Muscle of back (tissue), 11 donors: ENCODE results near the gene PTPRA. TPM values are rescaled to one million over a fixed set of nuclear protein-coding genes. Genes with fewer than 3 reads are reported as not detected.
A peak's percentile ranks its signal among the peaks of the same experiment; 100 is the strongest.
"Not testable (repeated sequence)": the region's sequence is repeated elsewhere in the genome, so short reads cannot be mapped to it uniquely, and the experiment has no call there.

Experiments used
- DNase-seq, 3 donors: peaks; one replicate each; pipeline versions ENCODE4 v3.0.0 to v3.0.0-alpha.2; 2013
- polyA plus RNA-seq, 10 donors: library from polyadenylated mRNA; unstranded; fragments of 120-200 nt; gene quantifications; one replicate each; pipeline ENCODE4 v1.2.1, GENCODE V29; 2013; ENCODE audit not compliant: insufficient read length in 10 of 10

PTPRA gene
- polyA plus RNA-seq, 10 donors: 41.8 to 59.8 (median 52.2) TPM

DNA sequence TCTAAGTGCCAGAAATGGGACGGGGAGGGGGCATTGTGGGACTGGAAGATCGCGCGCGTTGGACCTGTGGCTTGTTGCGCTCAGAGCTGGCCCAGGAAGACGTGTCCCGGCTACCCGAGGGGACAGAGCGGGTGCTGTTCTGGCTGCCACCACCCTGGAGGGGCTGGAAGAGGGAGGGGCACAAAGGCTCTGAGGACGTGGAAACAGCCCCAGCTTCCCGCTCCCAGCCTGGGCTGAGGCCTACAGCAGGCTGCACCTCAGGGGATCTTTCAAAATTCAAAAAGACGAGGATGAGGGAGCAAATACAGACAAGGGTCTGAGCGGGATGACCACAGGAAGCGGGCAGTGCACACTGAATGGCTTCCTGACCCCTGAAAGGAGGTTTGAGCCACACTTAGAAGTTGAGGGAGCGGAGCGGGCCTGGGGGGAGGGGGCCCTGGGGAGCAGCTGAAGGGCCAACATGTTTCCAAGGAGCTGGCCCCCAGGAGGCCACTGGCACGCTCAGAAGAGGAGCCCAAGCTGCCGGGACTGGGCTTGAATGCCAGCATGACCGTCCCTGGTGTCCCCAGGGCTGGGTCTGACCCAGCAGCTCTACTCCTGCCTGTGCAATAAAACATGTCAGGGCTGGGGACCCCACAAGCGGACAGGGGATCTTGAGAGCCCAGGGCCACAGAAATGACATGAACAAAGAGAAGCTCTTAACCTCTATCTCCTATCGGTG lies 199.4 kb downstream of the PTPRA start:
- DNase-seq: peak in 1 of 3 donors; percentile 5

DNA sequence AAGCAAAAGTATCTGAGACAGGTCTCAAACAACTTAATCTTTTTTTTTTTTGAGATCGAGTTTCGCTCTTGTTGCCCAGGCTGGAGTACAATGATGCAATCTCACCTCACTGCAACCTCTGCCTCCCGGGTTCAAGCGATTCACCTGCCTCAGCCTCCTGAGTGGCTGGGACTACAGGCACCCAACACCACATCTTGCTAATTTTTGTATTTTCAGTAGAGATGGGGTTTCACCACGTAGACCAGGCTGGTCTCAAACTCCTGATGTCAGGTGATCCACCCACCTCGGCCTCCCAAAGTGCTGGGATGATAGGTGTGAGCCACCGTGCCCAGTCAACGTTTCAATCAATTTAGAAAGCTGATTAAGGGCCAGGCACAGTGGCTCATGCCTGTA lies 200.0 kb downstream of the PTPRA start:
- not testable (repeated sequence) for DNase-seq

DNA sequence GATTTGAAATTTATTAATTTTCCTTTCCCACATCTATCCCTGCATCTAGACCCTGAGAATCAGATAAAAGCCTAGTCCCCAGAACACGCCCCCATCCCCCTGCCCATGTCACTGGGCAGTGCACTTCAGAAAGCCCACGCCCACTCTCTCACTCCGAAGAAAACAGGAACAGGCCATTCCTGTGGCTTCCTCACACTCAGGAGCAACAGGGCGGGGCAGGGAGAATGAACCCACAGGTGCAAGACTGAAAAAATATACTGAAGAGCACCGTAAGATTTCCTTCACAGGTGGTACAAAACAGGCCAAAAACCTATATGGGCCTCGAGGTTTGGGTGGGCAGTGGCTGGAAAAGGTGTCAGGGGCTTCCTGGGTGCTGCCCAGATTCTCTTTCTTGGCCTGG lies 201.5 kb downstream of the PTPRA start:
- DNase-seq: no peak

DNA sequence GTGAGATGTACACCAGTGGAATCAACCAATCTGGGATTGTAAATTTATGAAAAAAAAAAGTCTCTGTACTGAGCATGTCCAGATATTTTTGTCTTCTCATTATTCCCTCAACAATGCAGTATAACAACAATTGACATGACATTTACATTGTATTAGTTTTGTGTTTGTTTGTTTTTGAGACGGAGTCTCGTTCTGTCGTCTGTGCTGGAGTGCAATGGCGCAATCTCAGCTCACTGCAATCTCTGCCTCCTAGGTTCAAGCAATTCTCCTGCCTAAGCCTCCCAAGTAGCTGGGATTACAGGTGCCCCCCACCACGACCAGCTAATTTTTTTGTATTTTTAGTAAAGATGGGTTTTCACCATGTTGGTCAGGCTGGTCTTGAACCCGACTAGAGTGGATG lies 202.0 kb downstream of the PTPRA start:
- DNase-seq: not testable (repeated sequence)

DNA sequence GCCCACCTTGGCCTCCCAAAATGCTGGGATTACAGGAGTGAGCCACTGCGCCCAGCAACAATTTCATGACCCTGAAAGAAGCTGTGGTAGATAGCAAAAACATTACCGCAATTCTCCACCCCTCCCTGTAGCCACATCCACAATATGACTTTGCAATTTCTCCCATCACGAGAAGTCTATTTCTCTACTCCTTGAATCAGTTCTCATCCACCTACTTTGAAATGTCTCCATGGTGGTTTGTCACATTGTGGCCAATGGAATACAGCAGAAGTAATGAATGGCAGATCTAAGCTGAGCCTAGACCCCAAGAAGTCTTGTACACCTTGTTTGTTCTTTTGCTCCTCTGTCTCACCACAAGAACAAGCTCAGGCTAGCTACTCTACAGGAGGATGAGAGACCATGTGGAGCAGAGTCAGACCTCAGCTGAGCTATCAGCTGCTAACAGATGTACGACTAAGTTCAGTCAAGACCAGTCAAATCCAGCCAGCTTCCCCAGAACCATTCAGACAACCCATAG lies 204.4 kb downstream of the PTPRA start:
- no peak for DNase-seq

DNA sequence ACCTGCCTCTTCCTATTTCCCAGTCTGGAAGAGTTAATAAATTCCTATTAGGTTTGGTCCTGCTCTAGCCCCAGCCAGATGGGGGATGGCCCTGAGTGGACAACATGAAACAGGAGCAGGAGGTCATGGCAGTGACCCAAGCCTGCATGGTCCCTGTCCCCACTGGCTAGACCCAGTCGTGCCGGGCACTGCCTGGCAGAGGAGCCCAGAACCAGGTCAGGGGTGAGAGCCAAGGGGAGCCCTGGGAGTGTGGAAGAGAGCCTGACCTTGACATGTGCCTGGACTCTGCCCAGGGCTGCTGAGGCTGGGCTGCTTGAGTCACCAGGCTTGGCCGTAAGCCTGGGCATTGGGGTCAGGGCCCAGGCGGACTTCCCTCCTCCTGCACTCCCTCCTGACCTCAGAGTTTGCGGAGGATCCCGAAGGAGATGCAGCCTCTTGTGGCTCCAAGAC lies 207.7 kb downstream of the PTPRA start:
- DNase-seq: no peak

DNA sequence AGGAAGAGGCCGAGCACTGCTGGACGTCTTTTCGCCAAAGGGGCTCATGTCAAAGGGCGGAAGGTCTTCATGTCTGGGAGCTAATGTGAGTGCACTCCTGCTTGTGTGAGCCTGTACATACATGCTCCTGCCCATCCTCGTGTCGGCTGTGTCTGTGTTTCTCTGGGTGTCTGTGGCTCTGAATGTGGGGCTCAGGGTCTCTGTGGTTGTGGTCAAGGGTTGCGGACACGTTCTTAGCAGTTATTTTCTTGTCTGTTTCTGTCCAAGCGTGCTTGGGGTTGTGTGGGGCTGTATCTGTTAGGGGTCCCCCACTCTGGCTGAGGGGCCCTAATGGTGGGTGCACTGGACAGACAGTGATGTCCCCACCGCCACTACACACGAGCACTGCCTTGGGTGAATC lies 208.4 kb downstream of the PTPRA start:
- DNase-seq: no peak

DNA sequence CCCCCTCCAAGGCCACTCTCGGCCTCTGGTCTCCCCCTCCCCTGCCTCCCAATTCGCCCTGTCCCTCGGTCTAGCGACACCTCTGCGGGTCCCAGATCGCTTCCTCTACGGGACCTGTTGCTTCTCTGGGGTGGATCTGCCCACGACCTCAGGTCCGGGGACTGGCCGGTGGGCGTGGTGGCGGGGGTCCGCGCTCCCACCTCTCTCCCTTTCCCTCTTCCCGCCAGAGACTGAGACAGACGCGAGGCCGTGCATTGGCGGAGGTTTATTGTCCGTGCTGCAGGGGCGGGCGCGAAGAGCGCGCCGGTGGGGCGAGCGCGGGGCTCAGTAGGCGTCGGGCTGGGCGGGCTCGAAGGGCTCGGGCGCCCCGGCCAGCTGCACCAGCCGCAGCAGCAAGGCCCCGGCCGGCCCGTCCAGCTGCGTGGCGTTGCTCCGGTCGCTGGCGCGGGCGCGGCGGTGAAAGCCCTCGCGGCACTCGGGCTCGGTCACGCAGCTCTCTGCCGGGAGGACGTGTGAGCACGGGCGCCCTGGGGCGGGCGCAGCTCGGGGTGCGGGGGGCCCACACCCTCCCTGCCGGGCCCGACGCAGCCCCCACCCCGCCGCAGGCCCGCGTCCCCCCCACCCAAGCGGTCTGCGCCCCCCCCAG lies 209.1 kb downstream of the PTPRA start:
- DNase-seq: peak in 1 of 3 donors; percentile 47

DNA sequence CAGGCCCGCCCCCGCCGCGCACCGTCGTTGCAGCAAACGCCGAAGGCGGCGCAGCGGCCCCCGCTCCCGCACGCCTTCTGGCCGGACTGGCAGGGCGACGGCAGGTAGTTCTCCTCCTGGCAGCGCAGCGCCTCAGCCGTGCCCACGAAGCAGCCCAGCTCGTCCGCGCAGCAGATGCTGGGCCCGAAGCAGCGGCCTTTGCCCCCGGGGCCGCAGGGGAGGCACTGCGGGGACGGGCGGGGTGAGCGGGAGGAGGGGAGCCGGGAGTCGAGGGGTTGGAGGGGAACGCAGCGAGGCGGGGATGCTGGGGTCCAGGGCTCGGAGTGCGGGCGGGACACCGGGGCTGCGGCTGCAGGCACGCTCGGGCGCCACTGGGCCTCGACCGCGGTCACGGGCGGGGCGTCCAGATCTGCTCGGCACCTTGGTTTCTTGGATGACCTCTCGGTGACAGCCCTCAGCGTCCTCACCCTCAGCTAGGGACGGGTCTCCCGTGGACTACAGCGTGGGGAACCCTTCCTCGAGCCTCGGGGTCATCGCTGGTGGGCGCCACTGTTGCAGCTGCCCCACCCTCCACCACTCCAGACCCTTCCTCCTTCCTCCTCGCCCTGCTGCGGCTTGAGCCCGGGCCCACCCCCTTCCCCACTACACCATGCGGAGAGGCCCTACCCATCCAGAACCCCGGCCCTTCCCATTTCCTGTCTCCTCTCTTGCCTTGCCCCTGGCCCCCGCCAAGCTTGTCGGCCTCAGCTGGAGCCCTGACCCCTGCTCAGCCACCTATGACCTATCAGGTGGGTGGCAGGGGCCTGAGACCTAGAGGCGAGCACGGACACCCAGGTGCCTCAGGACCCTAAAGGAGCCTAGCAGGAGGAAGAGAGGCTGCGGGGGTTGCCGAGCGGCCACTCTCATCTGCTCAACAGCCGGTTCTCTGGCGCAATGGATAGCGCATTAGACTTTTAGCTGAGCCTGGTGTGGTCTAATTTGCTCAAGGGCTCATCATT lies 210.0 kb downstream of the PTPRA start:
- no peak for DNase-seq

DNA sequence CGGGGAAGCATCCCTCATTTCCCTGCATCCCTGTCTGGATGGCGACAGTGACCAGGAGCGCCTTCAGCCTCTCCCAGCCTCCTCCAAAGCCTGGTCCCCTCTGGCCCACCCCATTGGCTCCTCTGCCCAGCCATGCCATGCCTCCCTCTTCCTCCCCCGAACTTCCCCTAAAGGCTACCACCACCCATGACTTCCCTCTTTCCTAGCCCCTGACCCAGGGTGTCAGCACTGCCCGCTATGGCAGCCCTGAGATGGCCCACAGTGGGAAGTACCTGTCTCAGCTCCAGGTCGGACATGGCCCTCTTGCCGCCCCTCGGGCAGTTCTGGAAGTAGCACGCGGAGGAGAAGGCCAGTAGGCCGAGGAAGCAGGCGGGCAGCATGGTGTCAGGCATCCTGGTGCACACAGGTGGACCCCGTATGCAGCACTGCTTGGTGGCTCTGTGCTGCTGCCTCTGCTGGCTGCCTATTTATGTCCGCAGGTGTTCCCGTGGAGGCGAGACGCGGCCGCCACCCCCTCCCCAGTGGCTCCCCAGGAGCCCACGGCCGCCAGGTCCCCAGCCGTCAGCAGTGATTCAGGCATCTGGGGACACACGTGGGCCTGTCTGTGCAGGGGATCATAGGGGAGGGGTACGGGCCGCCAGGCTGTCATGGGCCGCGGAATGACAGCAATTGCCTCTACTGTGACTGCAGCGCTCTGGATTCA lies 211.2 kb downstream of the PTPRA start, which contains the start of gene AVP:
Gene AVP (minus strand): TSS at position 442 of the 703 bp plus-strand sequence. CDS start 50 bp downstream, at position 392.
- no peak for DNase-seq

DNA sequence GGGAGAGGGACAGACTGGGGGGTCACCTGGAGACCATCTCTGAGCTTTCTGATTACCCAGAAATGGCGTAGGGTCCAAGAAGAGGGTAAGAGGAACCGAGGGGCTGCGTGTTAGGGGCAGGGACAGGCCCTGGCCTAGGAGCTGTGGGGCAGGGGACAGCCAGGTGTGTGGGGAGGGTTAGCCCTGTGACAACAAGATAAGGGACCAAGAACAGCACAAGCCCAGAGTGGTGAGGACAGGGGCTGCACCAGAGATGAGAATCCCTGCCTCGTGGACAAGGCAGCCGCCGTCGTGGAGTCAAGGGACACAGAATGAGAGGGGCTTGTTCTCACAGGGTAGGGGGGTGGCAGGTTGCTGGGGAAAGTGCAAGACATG lies 211.7 kb downstream of the PTPRA start:
- DNase-seq: no peak

DNA sequence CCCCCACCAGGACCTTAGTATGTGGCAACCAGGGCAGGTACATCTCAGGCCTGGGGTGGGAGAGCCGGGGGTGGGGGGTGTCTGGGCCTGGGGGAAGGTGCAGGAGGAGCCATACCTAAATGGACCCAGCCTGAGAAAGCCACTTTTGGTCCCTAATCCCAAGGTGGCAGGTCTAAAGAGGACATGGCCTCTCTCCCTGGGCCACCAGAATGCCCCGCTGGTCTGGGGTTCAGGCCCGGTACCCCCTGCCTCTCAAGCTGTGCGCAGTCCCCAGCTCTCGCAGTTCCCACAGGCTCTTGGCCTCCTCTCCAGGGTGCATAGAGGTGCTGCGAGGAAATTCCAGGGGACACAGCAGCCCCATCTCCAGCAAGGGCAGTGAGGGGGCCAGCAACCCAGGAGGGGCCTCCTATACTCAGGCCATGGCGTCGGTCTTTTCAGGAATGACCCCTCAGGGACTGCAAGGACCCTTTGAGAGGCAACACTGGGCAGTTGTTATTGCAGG lies 212.3 kb downstream of the PTPRA start:
- no peak for DNase-seq

DNA sequence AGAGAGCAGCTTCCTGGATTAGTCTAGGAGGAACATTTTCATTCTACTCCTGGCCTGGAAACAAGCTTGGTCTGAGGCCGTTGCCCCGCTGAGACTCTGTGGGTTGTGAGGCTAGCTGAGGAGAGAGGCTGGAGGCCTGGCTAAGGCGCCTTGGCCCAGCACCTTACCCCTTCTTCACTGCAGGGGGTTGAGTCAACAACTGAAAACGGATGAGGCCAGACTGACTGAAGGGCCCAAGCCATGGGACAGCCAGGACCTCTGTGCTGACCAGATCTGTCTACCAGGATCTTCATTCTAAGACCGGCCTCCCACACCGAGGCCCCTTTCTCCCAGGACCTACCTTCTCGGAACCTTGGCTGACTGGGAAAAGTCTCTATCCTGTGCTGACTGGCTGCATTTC lies 214.8 kb downstream of the PTPRA start:
- no peak for DNase-seq

Other genes starting within 250 kb of the PTPRA start
- gene NOP56, start 220.8 kb upstream of the PTPRA start, polyA plus RNA-seq: 100 to 1,000 TPM; 135 to 187 (median 152) TPM
- gene IDH3B, start 209.3 kb upstream of the PTPRA start, polyA plus RNA-seq: 100 to 1,000 TPM in 3 of 10 donors, 10 to 100 TPM in 7; 88.5 to 104 (median 96.1) TPM
- 1 to 10 TPM; 4.4 to 9.9 (median 5.5) TPM for gene EBF4, start 180.7 kb upstream of the PTPRA start, polyA plus RNA-seq
- gene CPXM1, start 72.9 kb upstream of the PTPRA start, polyA plus RNA-seq: 10 to 100 TPM; 39.6 to 68.0 (median 52.1) TPM
- not detected for gene C20orf141, start 58.5 kb upstream of the PTPRA start, polyA plus RNA-seq
- gene TMEM239, start 57.1 kb upstream of the PTPRA start, polyA plus RNA-seq: under 1 TPM in 1 of 10 donors, not detected in 9; 0.03 TPM
- 10 to 100 TPM; 19.9 to 37.6 (median 26.2) TPM for gene PCED1A, start 32.8 kb upstream of the PTPRA start, polyA plus RNA-seq
- gene VPS16, start 32.7 kb upstream of the PTPRA start, polyA plus RNA-seq: 10 to 100 TPM; 19.1 to 24.9 (median 23.3) TPM
- gene GNRH2, start 170.1 kb downstream of the PTPRA start, polyA plus RNA-seq: under 1 TPM in 5 of 10 donors, not detected in 5; 0.16 to 0.46 (median 0.27) TPM
- 10 to 100 TPM; 25.0 to 43.8 (median 32.2) TPM for gene MRPS26, start 172.6 kb downstream of the PTPRA start, polyA plus RNA-seq
- gene OXT, start 198.1 kb downstream of the PTPRA start, polyA plus RNA-seq: 1 to 10 TPM in 1 of 10 donors, under 1 TPM in 6, not detected in 3; 0.35 to 1.3 (median 0.74) TPM
- under 1 TPM in 3 of 10 donors, not detected in 7; 0.26 to 0.45 (median 0.28) TPM for gene AVP, start 211.2 kb downstream of the PTPRA start, polyA plus RNA-seq